Small intestine (tissue), 7 donors: ENCODE results near the gene MIPOL1. TPM values are rescaled to one million over a fixed set of nuclear protein-coding genes. Genes with fewer than 3 reads are reported as not detected.
"Not testable (repeated sequence)": the region's sequence is repeated elsewhere in the genome, so short reads cannot be mapped to it uniquely, and the experiment has no call there.

Source experiments
- DNase-seq, 2 donors: peaks; one replicate each; pipeline versions ENCODE4 v3.0.0 to v3.0.0-alpha.2; 2013
- FAIRE-seq: peaks from 2 replicates; lab custom pipeline; 2012; peaks lifted over from hg19 to GRCh38; lab: Jason Lieb, UNC
- H3K27ac ChIP-seq, 3 donors: one replicate each; pipeline ENCODE4 v1.5.1; 2013; ENCODE audit warnings: low read length in 2 of 3, mild to moderate bottlenecking in 2 of 3, control low read depth in 1 of 3, inconsistent platforms in 1 of 3, low read depth in 1 of 3, moderate library complexity in 1 of 3
- H3K27me3 ChIP-seq, 3 donors: one replicate each; pipeline ENCODE4 v1.6.1; 2013; ENCODE audit warnings: low read length in 3 of 3, inconsistent platforms in 1 of 3; ENCODE audit not compliant: control insufficient read depth in 3 of 3, insufficient read depth in 3 of 3
- H3K36me3 ChIP-seq, 3 donors: one replicate each; pipeline ENCODE4 v1.6.1; 2013; ENCODE audit warnings: low read length in 3 of 3, inconsistent platforms in 1 of 3, low read depth in 1 of 3, mild to moderate bottlenecking in 1 of 3, moderate library complexity in 1 of 3; ENCODE audit not compliant: control insufficient read depth in 3 of 3, insufficient read depth in 2 of 3
- H3K4me1 ChIP-seq, 3 donors: one replicate each; pipeline ENCODE4 v1.6.1; 2013; ENCODE audit warnings: low read length in 2 of 3, inconsistent platforms in 1 of 3, low read depth in 1 of 3, mild to moderate bottlenecking in 1 of 3, moderate library complexity in 1 of 3; ENCODE audit not compliant: control insufficient read depth in 3 of 3, insufficient read depth in 2 of 3
- H3K4me3 ChIP-seq, 3 donors: one replicate each; pipeline ENCODE4 v1.5.1; 2013; ENCODE audit warnings: low read length in 3 of 3, control low read depth in 1 of 3, inconsistent platforms in 1 of 3, low read depth in 1 of 3, mild to moderate bottlenecking in 1 of 3, moderate library complexity in 1 of 3
- H3K9me3 ChIP-seq, 2 donors: one replicate each; pipeline ENCODE4 v1.6.1; 2013; ENCODE audit warnings: low read depth in 1 of 2, low read length in 1 of 2; ENCODE audit not compliant: control insufficient read depth in 2 of 2, insufficient read depth in 1 of 2
- WGBS, 3 donors: extraction: QIAGEN DNeasy Blood & Tissue Kit; methylation state at CpG; one replicate each; pipeline ENCODE4 v1.1.7; 2013; 5-methylcytosine and 5-hydroxymethylcytosine counted together
- polyA plus RNA-seq, 4 donors: library from polyadenylated mRNA; stranded (reverse) in 3 of 4; unstranded in 1 of 4; fragments of 200-250 nt in 3 of 4; fragments of 120-200 nt in 1 of 4; gene quantifications; one replicate each; pipeline versions ENCODE4 v1.2.1 to v1.2.3, GENCODE V29; 2013
- donor health status: healthy with polysubstance abuse.
- donor health status: control.
- donor health status: control.
- donor health status: Bipolar disorder and iron deficiency.
- donor health status: healthy.

Gene MIPOL1
- polyA plus RNA-seq, 4 donors: 0.45 to 9.2 (median 2.3) TPM

DNA sequence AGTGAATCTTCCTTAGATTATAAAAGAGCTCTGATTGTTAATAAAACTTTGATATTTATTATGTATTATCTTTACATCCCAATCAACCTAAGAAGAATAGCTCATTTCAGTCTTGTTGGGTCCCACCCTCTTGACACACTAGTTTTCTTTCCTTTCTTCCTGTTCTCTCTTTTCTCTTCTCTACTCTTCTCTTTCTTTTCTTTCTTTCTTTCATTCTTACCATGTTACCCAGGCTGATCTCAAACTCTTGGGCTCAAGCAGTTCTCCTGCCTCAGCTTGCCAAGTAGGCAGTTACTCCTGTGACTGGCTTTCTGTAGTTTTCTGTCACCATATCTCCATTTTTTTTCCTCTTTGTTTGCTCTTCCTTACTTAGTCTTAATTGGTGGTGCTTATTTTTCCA, 177.8 kb downstream of the MIPOL1 start:
- Histone ChIP-seq H3K36me3 (no peaks in the 10 kb centered on the region), H3K27ac (no peak overlapping the region), H3K9me3 (no peaks in the 10 kb centered on the region), H3K4me3 (no peak overlapping the region), H3K4me1 (no peaks in the 10 kb centered on the region), H3K27me3 (no peaks in the 10 kb centered on the region)
- FAIRE-seq: no peak
- DNase-seq: no peak

- Histone ChIP-seq H3K27me3 (no peaks in the 10 kb centered on the region), H3K4me1 (no peaks in the 10 kb centered on the region), H3K4me3 (no peak overlapping the region), H3K27ac (no peak overlapping the region), H3K9me3 (no peaks in the 10 kb centered on the region), H3K36me3 (no peaks in the 10 kb centered on the region)
- FAIRE-seq (no peak), DNase-seq (peak in 1 of 2 donors; percentile 45)
- 72 to 78% (median 75%) methylated on average over 3 of the region's 3 CpGs for WGBS, 3 donors
Observed at GRCh38 chr14:37376944-37377609, 179.3 kb downstream of the MIPOL1 start.

GRCh38 chr14:37384870-37385596, 187.3 kb downstream of the MIPOL1 start:
- Histone ChIP-seq H3K27ac (no peak overlapping the region), H3K27me3 (no peaks in the 10 kb centered on the region), H3K9me3 (no peaks in the 10 kb centered on the region), H3K4me3 (no peak overlapping the region), H3K4me1 (no peaks in the 10 kb centered on the region), H3K36me3 (no peaks in the 10 kb centered on the region)
- WGBS, 3 donors: 56 to 70% (median 60%) methylated on average over 6 of the region's 6 CpGs
- FAIRE-seq: no peak
- peak in 1 of 2 donors; percentile 27 for DNase-seq

- not testable (repeated sequence) for H3K4me1 ChIP-seq, FAIRE-seq, H3K27ac ChIP-seq, DNase-seq, H3K36me3 ChIP-seq, H3K4me3 ChIP-seq, H3K27me3 ChIP-seq
- WGBS, 3 donors: 80 to 90% (median 81%) methylated on average over 8 of the region's 8 CpGs
- peaks cover 0 to 10% of the 10 kb centered on the region in 2 donors for H3K9me3 ChIP-seq
Observed at GRCh38 chr14:37397157-37397940, 199.6 kb downstream of the MIPOL1 start.

DNA sequence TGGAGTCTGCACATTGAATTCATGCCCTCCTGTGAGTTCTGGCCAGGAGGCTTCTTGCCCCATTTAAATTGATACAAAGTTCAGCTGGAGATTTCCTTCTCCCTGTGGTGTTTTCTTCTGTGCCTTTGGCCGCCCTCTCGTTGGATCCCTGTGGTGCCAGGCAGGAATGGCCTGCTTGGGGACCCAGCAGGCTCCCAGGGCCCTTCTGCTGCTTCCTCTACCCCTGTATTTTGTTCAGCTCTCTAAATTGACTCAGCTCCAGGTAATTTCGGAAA, 200.1 kb downstream of the MIPOL1 start:
- FAIRE-seq (no peak), DNase-seq (no peak)
- Histone ChIP-seq H3K27ac (no peak overlapping the region), H3K27me3 (no peaks in the 10 kb centered on the region), H3K4me1 (peaks cover 0 to 3% (median 0%) of the 10 kb centered on the region in 3 donors), H3K9me3 (peaks cover 0 to 10% of the 10 kb centered on the region in 2 donors), H3K36me3 (no peaks in the 10 kb centered on the region), H3K4me3 (no peak overlapping the region)
- WGBS, 3 donors: 64 to 84% (median 82%) methylated on average over 3 of the region's 3 CpGs

DNA sequence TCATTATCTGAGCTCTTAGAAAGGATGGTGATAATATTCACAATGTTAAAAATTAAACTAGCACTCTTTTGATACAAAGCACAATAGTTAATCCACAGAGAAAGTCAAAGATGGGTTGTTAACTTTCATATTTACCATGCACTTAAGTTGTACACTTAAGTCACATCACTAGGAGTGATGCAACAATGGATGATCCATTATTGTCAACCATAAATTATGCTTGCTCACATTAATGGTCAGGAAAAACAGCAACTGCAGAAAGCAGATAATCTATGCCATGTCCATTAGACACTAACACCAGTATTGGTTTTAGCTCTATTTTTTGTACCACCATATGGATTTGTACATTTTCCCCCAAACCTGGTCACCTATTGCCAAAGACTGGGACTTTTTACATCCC, 201.8 kb downstream of the MIPOL1 start:
- Histone ChIP-seq H3K4me3 (no peak overlapping the region), H3K4me1 (peaks cover 0 to 3% (median 0%) of the 10 kb centered on the region in 3 donors), H3K27me3 (no peaks in the 10 kb centered on the region), H3K27ac (no peak overlapping the region), H3K36me3 (no peaks in the 10 kb centered on the region), H3K9me3 (peaks cover 0 to 10% of the 10 kb centered on the region in 2 donors)
- FAIRE-seq (no peak), DNase-seq (peak in 1 of 2 donors; percentile 20)

DNA sequence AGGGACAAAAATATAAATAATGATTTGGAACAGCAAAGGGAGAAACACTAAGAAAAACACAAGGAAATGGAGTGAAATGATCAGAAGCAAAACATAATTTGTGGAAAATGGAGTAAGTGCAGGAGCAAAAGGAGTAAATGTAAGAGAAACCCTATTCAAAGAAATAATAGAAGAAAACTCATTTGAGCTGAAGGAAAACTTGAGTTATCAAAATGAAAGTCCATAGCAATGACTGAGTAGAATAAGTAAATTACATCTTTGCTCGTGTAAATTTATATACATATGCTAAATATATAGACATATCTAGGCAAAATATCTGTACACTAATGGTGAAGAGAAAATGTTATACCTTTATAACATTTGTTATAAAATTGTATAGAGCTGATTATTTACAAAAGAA, 203.4 kb downstream of the MIPOL1 start:
- FAIRE-seq (no peak), DNase-seq (no peak)
- Histone ChIP-seq H3K27me3 (no peaks in the 10 kb centered on the region), H3K4me3 (no peak overlapping the region), H3K27ac (no peak overlapping the region), H3K9me3 (peaks cover 0 to 10% of the 10 kb centered on the region in 2 donors), H3K36me3 (no peaks in the 10 kb centered on the region), H3K4me1 (peaks cover 0 to 3% (median 0%) of the 10 kb centered on the region in 3 donors)
- WGBS, 3 donors: 91 to 100% (median 98%) methylated on average over 1 of the region's 1 CpG

- H3K4me3 ChIP-seq: no peak overlapping the region
- DNase-seq (no peak), FAIRE-seq (no peak)
- no peak overlapping the region for H3K27ac ChIP-seq
- no peaks in the 10 kb centered on the region for H3K27me3 ChIP-seq
- no peaks in the 10 kb centered on the region for H3K36me3 ChIP-seq
- peaks cover 0 to 3% (median 0%) of the 10 kb centered on the region in 3 donors for H3K4me1 ChIP-seq
- 36 to 52% (median 48%) methylated on average over 1 of the region's 1 CpG for WGBS, 3 donors
- no peaks in the 10 kb centered on the region for H3K9me3 ChIP-seq
Observed at GRCh38 chr14:37403626-37404025, 205.9 kb downstream of the MIPOL1 start.
